Activated CD8-positive, alpha-beta memory T cell treated with anti-CD3 and anti-CD28 coated beads, Interleukin-2, amount 50 U/mL, for 24 hours (primary cell): ENCODE data around the gene CLEC4A.
"Not testable (repeated sequence)": the region's sequence is repeated elsewhere in the genome, so short reads cannot be mapped to it uniquely, and the experiment has no call there.

Experiments
- DNase-seq: peaks from one replicate; pipeline ENCODE4 v3.0.0-alpha.2; 2020; ENCODE audit errors: extremely low read depth

Gene CLEC4A

GRCh38 chr12:8133636-8134397 lies 10.4 kb downstream of the CLEC4A start:
- DNase-seq, result not testable (repeated sequence)

GRCh38 chr12:8134398-8134930 lies 11.0 kb downstream of the CLEC4A start:
- not testable (repeated sequence) for DNase-seq

- DNase-seq, result not testable (repeated sequence)
Measured at GRCh38 chr12:8141647-8142046, 18.2 kb downstream of the CLEC4A start.

GRCh38 chr12:8143261-8143660 lies 19.8 kb downstream of the CLEC4A start:
- DNase-seq, result no peak

- DNase-seq, result no peak
Measured at GRCh38 chr12:8145754-8146441, 22.5 kb downstream of the CLEC4A start.

- no peak for DNase-seq
Measured at GRCh38 chr12:8146442-8146771, 23.0 kb downstream of the CLEC4A start.

- DNase-seq, result no peak
Measured at GRCh38 chr12:8154526-8154925, 31.1 kb downstream of the CLEC4A start.

- no peak for DNase-seq
Measured at GRCh38 chr12:8156416-8156815, 33.0 kb downstream of the CLEC4A start.

- DNase-seq, result no peak
Measured at GRCh38 chr12:8156845-8157244, 33.4 kb downstream of the CLEC4A start, which contains the start of gene ZNF705A. Gene ZNF705A, plus strand, starts transcription at chr12:8157015. Its CDS starts 15,611 bp downstream, at chr12:8172626.

GRCh38 chr12:8157484-8158198 lies 34.2 kb downstream of the CLEC4A start:
- no peak for DNase-seq

- not testable (repeated sequence) for DNase-seq
Measured at GRCh38 chr12:8172911-8173310, 49.5 kb downstream of the CLEC4A start.

GRCh38 chr12:8179989-8180585 lies 56.7 kb downstream of the CLEC4A start:
- peak; percentile 15 for DNase-seq

GRCh38 chr12:8181271-8181670 lies 57.9 kb downstream of the CLEC4A start:
- not testable (repeated sequence) for DNase-seq

- not testable (repeated sequence) for DNase-seq
Measured at GRCh38 chr12:8182923-8183322, 59.5 kb downstream of the CLEC4A start.

- DNase-seq, result not testable (repeated sequence)
Measured at GRCh38 chr12:8183346-8183745, 59.9 kb downstream of the CLEC4A start.

GRCh38 chr12:8184206-8184605 lies 60.8 kb downstream of the CLEC4A start:
- DNase-seq, result not testable (repeated sequence)

- not testable (repeated sequence) for DNase-seq
Measured at GRCh38 chr12:8188088-8188487, 64.7 kb downstream of the CLEC4A start.
